WTC11 (cell line): ENCODE measurements around the gene ABHD12. TPM values are rescaled to one million over a fixed set of nuclear protein-coding genes. Genes with fewer than 3 reads are reported as not detected.
"Not testable (repeated sequence)": the region's sequence is repeated elsewhere in the genome, so short reads cannot be mapped to it uniquely, and the experiment has no call there.

Experiments used
- ATAC-seq: fragments of 200-7000 bp; cut with Tn5 transposase; 2 replicates; pipeline ENCODE4 v1.10.0; 2021; ENCODE audit warnings: mild to moderate bottlenecking, moderate library complexity
- CTCF ChIA-PET: fragments of 300-600 bp; sonication (Branson Sonifier 250); formaldehyde crosslinking; loops from one replicate; lab custom pipeline; 2021; ENCODE audit warnings: antibody characterized with exemption; lab: Charles Lee
- POLR2A ChIA-PET: fragments of 350-600 bp; sonication (Branson Sonifier 250); formaldehyde crosslinking; loops from one replicate; lab custom pipeline; 2021; ENCODE audit warnings: antibody characterized with exemption; lab: Charles Lee
- DNase-seq: peaks from one replicate; pipeline ENCODE4 v3.0.0; 2021; ENCODE audit warnings: low spot score
- H3K27ac Mint-ChIP-seq: 2 replicates; pipeline ENCODE4 v1.8.0; 2021; ENCODE audit warnings: mixed read lengths
- H3K27me3 Mint-ChIP-seq: 2 replicates; pipeline ENCODE4 v1.8.0; 2021; ENCODE audit warnings: low read depth, mild to moderate bottlenecking, moderate library complexity, mixed read lengths
- H3K36me3 Mint-ChIP-seq: 2 replicates; pipeline ENCODE4 v1.8.0; 2021; ENCODE audit warnings: mixed read lengths
- H3K4me1 Mint-ChIP-seq: 2 replicates; pipeline ENCODE4 v1.8.0; 2022; ENCODE audit warnings: mixed read lengths
- H3K4me3 Mint-ChIP-seq: 2 replicates; pipeline ENCODE4 v1.8.0; 2021; ENCODE audit warnings: mild to moderate bottlenecking, moderate library complexity, mixed read lengths
- H3K9me3 Mint-ChIP-seq: 2 replicates; pipeline ENCODE4 v1.8.0; 2021; ENCODE audit warnings: mixed read lengths
- GABPB1 ChIP-seq: sonication (generic); formaldehyde crosslinking; IDR thresholded peaks from 2 replicates; pipeline ENCODE4 v1.8.1; 2023; ENCODE audit warnings: mild to moderate bottlenecking, missing genetic modification reagents
- HMGA2 ChIP-seq: fragments of 250-450 bp; sonication (Bioruptor Pico); IDR thresholded peaks from 2 replicates; pipeline ENCODE4 v1.4.0; 2021; ENCODE audit warnings: mild to moderate bottlenecking, moderate library complexity
- JAZF1 ChIP-seq: fragments of 250-450 bp; sonication (Bioruptor Pico); IDR thresholded peaks from 2 replicates; pipeline ENCODE4 v1.9.0; 2021; ENCODE audit warnings: moderate library complexity, mild to moderate bottlenecking, inconsistent platforms
- JUN ChIP-seq: sonication (generic); formaldehyde crosslinking; IDR thresholded peaks from 2 replicates; pipeline ENCODE4 v1.8.0; 2023; ENCODE audit warnings: mild to moderate bottlenecking, missing genetic modification reagents
- ZBTB21 ChIP-seq: sonication (generic); formaldehyde crosslinking; IDR thresholded peaks from 2 replicates; pipeline ENCODE4 v1.8.1; 2023; ENCODE audit warnings: mild to moderate bottlenecking, missing genetic modification reagents, borderline replicate concordance
- total RNA-seq: library from RNA; stranded (reverse); gene quantifications from 3 replicates; pipeline ENCODE4 v1.2.3, GENCODE V29; 2021
- TF ChIP-seq, protein P1 (sequence below): sonication (generic); formaldehyde crosslinking; IDR thresholded peaks from 2 replicates; pipeline ENCODE4 v1.8.1; 2023; ENCODE audit warnings: mild to moderate bottlenecking, missing genetic modification reagents, borderline replicate concordance

The ABHD12 gene
- total RNA-seq, 1 experiment from 2014 or later, result 63.1 TPM

DNA sequence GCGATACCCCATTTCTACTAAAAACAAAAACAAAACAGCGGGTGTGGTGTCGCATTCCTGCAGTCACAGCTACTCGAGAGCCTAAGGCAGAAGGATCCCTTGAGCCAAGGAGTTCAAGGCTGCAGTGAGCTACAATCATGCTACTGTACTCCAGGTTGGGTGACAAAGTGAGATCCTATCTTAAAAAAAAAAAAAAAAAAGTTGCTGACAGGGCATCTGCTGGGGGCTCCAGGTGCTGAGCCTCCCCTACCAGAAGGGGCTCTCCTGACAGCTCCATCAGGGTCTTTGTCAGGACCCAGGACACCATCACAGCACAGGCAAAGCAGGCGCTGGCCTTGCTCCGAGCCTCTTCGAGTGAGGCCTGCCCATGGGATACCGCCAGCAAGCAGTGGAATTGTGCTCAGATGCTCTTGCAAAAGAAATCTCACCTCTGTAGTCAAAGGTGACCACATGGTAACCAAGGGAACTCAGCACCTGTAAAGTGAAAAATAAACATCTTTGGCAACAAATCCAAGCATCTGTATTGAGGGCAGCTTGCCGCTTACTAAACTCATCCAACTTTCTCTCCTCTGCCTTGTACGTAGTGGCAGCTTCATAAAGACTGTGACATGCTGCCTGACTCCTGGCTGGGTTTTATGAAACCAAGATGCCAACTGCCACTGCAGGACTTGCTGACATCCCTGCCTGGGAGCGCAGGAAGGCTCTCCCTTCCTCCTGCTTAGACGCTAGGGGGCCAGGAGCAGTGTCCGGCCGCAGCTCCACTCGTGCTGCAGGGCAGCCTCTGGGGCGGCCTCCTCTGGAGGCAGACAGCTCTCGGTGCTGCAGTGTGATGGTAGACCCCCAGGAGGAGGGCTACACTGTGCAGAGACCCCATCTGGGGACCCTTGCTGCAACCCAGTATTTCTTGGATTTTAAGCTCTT, 75.9 kb downstream of the ABHD12 start (continued):
- TF ChIP-seq, protein P1, sequence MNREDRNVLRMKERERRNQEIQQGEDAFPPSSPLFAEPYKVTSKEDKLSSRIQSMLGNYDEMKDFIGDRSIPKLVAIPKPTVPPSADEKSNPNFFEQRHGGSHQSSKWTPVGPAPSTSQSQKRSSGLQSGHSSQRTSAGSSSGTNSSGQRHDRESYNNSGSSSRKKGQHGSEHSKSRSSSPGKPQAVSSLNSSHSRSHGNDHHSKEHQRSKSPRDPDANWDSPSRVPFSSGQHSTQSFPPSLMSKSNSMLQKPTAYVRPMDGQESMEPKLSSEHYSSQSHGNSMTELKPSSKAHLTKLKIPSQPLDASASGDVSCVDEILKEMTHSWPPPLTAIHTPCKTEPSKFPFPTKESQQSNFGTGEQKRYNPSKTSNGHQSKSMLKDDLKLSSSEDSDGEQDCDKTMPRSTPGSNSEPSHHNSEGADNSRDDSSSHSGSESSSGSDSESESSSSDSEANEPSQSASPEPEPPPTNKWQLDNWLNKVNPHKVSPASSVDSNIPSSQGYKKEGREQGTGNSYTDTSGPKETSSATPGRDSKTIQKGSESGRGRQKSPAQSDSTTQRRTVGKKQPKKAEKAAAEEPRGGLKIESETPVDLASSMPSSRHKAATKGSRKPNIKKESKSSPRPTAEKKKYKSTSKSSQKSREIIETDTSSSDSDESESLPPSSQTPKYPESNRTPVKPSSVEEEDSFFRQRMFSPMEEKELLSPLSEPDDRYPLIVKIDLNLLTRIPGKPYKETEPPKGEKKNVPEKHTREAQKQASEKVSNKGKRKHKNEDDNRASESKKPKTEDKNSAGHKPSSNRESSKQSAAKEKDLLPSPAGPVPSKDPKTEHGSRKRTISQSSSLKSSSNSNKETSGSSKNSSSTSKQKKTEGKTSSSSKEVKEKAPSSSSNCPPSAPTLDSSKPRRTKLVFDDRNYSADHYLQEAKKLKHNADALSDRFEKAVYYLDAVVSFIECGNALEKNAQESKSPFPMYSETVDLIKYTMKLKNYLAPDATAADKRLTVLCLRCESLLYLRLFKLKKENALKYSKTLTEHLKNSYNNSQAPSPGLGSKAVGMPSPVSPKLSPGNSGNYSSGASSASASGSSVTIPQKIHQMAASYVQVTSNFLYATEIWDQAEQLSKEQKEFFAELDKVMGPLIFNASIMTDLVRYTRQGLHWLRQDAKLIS (CRISPR knock-in tag), result no peak
- TF ChIP-seq JUN, result no peak

DNA sequence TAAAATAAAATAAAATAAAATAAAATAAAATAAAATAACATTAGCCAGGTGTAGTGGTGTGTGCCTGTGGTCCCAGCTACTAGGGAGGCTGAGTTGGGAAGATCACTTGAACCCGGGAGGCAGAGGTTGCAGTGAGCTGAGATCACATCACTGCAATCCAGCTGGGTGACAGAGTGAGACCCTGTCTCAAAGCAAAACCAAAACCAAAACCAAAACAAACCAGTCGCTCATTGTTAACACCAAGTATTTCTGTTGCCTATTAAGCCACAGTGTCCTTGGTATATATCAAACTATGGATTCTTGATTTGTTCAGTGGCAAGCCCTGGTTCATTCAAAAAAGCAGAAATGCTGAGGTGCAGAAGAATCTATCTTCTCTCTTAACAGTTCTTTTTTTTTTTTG, 77.0 kb downstream of the ABHD12 start:
- Mint-ChIP-seq H3K9me3 (peaks cover 3% of the 10 kb centered on the region; the same call in 1 of the 2 replicates), H3K36me3 (peaks cover 40% of the 10 kb centered on the region), H3K27ac (no peak overlapping the region)
- ChIA-PET CTCF (interaction anchor here (2.4 kb wide), 1 partner anchor 85 kb away, joined by 14 read pairs; no protein-coding TSS in a partner anchor), POLR2A (no interaction called here)
- TF ChIP-seq HMGA2, result peak; percentile 85
- no peak for TF ChIP-seq GABPB1 (CRISPR knock-in tag)
- TF ChIP-seq, all 79 proteins: peak for 1
- peaks cover 6% of the 10 kb centered on the region for H3K4me1 Mint-ChIP-seq
- no peak for ATAC-seq
- DNase-seq, result no peak
- H3K4me3 Mint-ChIP-seq, result no peak overlapping the region
- H3K27me3 Mint-ChIP-seq, result no peaks in the 10 kb centered on the region

DNA sequence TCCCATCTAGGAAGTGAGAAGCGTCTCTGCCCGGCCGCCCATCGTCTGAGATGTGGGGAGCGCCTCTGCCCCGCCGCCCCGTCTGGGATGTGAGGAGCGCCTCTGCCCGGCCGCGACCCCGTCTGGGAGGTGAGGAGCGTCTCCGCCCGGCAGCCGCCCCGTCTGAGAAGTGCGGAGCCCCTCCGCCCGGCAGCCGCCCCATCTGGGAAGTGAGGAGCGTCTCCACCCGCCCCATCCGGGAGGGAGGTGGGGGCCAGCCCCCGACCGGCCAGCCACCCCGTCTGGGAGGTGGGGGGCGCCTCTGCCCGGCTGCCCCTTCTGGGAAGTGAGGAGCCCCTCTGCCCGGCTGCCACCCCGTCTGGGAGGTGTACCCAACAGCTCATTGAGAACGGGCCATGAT, 77.9 kb downstream of the ABHD12 start:
- H3K27ac Mint-ChIP-seq, H3K4me1 Mint-ChIP-seq, H3K4me3 Mint-ChIP-seq, CTCF ChIA-PET, H3K27me3 Mint-ChIP-seq, ATAC-seq, H3K9me3 Mint-ChIP-seq, POLR2A ChIA-PET: not testable (repeated sequence)
- peaks cover 44% of the 10 kb centered on the region for H3K36me3 Mint-ChIP-seq
- DNase-seq, result peak; percentile 1

DNA sequence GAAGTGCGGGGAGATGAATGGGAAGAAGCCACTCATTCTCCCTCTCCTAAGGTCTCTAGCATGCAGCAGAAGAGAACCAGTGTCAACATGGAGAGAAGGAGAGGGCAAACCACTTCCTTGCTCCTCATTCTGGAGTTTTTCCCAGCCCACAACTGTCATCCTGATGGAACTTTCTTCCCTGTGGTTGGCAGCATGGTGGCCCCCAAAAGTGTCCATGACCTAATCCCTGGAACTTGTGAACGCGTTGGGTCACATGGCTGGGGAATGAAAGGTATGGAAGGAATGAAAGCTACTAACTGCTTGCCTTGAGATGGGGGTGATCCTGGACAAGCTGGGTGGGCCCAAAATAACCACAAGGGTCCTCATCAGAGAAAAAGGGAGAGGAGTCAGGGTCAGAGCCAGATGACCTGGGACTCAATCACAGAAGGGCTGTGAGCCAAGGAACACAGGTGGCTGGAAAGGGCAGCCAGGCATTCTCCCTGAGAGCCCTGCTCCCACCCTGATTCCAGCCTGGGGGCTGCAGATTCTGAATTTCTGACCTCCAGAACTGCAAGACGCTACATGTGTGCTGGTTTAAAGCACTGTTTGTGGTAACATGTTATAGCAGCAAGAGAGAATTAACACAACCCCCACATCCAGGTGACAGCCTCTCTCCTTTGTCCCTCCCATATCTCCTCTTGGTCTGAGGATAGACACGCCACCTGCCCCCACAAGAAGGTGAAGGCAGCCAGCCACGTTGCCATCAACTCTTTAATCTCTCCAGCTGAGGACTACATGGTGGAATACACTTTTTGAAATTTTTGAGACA, 79.5 kb downstream of the ABHD12 start:
- TF ChIP-seq JAZF1 (CRISPR knock-in tag), result no peak
- TF ChIP-seq GABPB1 (CRISPR knock-in tag), result peak; percentile 26; the same call in 1 of the 2 replicates
- TF ChIP-seq, all 79 proteins: peak for 1
- DNase-seq (no peak), ATAC-seq (no peak)
- no peak overlapping the region for H3K4me3 Mint-ChIP-seq
- POLR2A ChIA-PET, result no interaction called here
- H3K4me1 Mint-ChIP-seq, result peaks cover 6% of the 10 kb centered on the region
- peak overlapping the region; percentile 85; the same call in 1 of the 2 replicates for H3K27ac Mint-ChIP-seq
- no peaks in the 10 kb centered on the region for H3K27me3 Mint-ChIP-seq
- CTCF ChIA-PET, result interaction anchor here (2.0 kb wide), 1 partner anchor 88 kb away, joined by 9 read pairs; no protein-coding TSS in a partner anchor
- peaks cover 3% of the 10 kb centered on the region; the same call in 1 of the 2 replicates for H3K9me3 Mint-ChIP-seq
- peaks cover 45% of the 10 kb centered on the region for H3K36me3 Mint-ChIP-seq

DNA sequence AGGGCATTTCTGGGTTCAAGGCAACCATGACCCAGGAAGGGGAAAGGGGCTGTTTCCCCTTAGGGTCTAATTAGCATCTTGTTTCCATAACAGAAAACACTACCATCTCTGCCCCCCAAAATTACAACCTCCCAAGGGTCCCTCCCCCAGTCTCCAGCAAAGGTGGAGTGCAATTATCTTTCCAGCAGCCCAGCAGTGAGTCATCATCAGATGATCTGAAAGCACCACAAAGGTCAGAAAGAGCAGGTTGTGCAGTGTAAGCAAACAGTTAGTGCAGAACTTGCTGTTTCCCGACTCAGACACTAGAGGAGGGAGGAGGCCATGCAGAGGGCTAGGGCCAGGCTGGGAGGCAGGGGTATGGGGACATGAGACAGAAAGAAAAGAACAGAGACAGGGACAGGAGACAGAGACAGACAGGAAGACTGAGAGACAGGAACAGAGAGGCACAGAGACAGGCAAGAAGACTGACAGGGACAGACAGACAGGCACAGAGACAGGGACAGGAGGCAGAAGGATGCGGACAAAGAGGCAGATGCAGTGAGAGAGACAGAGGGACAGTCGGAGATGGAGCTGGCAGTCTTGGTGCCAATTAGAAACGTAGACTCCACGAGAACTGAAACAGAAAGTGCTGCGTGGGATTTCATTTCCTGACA, 80.2 kb downstream of the ABHD12 start:
- H3K36me3 Mint-ChIP-seq, result peaks cover 45% of the 10 kb centered on the region
- no peaks in the 10 kb centered on the region for H3K27me3 Mint-ChIP-seq
- H3K4me3 Mint-ChIP-seq, result no peak overlapping the region
- ATAC-seq, result peak; percentile 79
- DNase-seq, result no peak
- peaks cover 3% of the 10 kb centered on the region; the same call in 1 of the 2 replicates for H3K9me3 Mint-ChIP-seq
- peak overlapping the region; percentile 85 for H3K27ac Mint-ChIP-seq
- POLR2A ChIA-PET, result no interaction called here
- peaks cover 6% of the 10 kb centered on the region for H3K4me1 Mint-ChIP-seq
- CTCF ChIA-PET, result interaction anchor here (0.5 to 2.0 kb wide), 3 partner anchors 14 to 89 kb away, joined by 4 to 9 read pairs (median 4); partner anchors contain the start of gene ABHD12
- 0 out of 2 replicates have a peak, but pooled peaks have one; percentile 32 for TF ChIP-seq GABPB1 (CRISPR knock-in tag)
- no peak for TF ChIP-seq ZBTB21
- TF ChIP-seq, all 79 proteins: peak for 1
